Spleen (tissue), 7 donors: ENCODE data around the gene FBXW8.

Experiments
- POLR2A ChIP-seq, 3 donors: fragments of 450-650 bp; IDR thresholded peaks; one replicate each; pipeline ENCODE4 v1.5.1; 2017; ENCODE audit warnings: antibody characterized with exemption in 3 of 3, mild to moderate bottlenecking in 1 of 3
- POLR2AphosphoS5 ChIP-seq, 3 donors: sonication (generic); formaldehyde crosslinking; IDR thresholded peaks; one replicate each; pipeline ENCODE4 v1.5.1; 2017; ENCODE audit warnings: antibody characterized with exemption in 3 of 3
- TF ChIP-seq, protein P1 (sequence below), 11 experiments: fragments of 200-600 bp in 7 of 11; fragments of 450-650 bp in 4 of 11; sonication (generic) in 4 of 11; IDR thresholded peaks in 8 of 11; conservative IDR thresholded peaks in 3 of 11; 1 replicate in 7 of 11; 2 replicates in 4 of 11; pipeline versions ENCODE4 v1.4.0 to v1.8.0; 2016 to 2021; ENCODE audit warnings: antibody characterized with exemption in 11 of 11, inconsistent platforms in 4 of 11, mild to moderate bottlenecking in 1 of 11
- donor health status: DM: no; HTN: no; CAD: no; lungs with moderate emphysema.
- donor health status: DM: no; HTN: no; CAD: no.
- donor health status: DM: no; HTN: no; CAD: no.

DNA sequence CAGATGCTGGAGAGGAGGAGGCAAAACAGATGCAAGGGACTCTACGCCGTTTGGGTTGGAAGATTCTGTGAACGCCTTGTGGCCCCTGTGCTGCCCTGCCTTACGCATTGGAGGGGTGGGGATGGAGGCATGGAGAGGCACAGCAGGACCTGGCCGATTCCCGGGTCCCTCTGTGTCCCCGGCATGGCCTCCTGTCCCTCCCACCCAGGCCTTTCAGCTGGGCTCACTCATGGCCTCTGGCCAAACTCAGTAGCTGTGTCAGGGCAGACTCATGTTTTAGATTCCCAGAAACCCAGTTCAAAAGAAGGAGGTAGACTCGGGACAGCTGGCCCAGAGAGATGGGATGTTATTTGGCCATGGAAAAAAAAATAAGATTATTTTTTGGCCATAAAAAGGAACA lies 148.4 kb downstream of the FBXW8 start:
- TF ChIP-seq, protein P1, sequence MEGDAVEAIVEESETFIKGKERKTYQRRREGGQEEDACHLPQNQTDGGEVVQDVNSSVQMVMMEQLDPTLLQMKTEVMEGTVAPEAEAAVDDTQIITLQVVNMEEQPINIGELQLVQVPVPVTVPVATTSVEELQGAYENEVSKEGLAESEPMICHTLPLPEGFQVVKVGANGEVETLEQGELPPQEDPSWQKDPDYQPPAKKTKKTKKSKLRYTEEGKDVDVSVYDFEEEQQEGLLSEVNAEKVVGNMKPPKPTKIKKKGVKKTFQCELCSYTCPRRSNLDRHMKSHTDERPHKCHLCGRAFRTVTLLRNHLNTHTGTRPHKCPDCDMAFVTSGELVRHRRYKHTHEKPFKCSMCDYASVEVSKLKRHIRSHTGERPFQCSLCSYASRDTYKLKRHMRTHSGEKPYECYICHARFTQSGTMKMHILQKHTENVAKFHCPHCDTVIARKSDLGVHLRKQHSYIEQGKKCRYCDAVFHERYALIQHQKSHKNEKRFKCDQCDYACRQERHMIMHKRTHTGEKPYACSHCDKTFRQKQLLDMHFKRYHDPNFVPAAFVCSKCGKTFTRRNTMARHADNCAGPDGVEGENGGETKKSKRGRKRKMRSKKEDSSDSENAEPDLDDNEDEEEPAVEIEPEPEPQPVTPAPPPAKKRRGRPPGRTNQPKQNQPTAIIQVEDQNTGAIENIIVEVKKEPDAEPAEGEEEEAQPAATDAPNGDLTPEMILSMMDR (IDR thresholded peaks at IDR 0.05 in 8 of 11, conservative IDR thresholded peaks at IDR 0.05 in 3 of 11): no peak
- TF ChIP-seq POLR2A (IDR thresholded peaks at IDR 0.05) (no peak), POLR2AphosphoS5 (IDR thresholded peaks at IDR 0.05) (no peak)
